ENCODE results near the gene BCORL1. TPM values are rescaled to one million over a fixed set of nuclear protein-coding genes. Genes with fewer than 3 reads are reported as not detected.
A peak's percentile ranks its signal among the peaks of the same experiment; 100 is the strongest.

The BCORL1 gene
- polyA plus RNA-seq, 1 donor from 2014 or later, result 1.0 TPM

GRCh38 chrX:129959493-129959832, 23.0 kb upstream of the BCORL1 start:
- Histone ChIP-seq H3K27me3 (ENCODE audit: insufficient read depth, low read depth, low read length) (peaks cover 25% of the 10 kb centered on the region), H2AFZ (ENCODE audit: low read depth, low read length) (no peak overlapping the region), H3K4me2 (ENCODE audit: low read length) (no peak overlapping the region)

GRCh38 chrX:129961180-129962083, 21.0 kb upstream of the BCORL1 start:
- no peaks in the 10 kb centered on the region for H3K9me3 ChIP-seq (ENCODE audit: low read length)
- TF ChIP-seq CTCF (IDR thresholded peaks at IDR 0.05; ENCODE audit: poor library complexity, severe bottlenecking) (no peak), MXI1 (conservative IDR thresholded peaks at IDR 0.05; ENCODE audit: poor library complexity, severe bottlenecking) (no peak), TAF1 (IDR thresholded peaks at IDR 0.05; ENCODE audit: low read depth) (no peak), POLR2AphosphoS5 (IDR thresholded peaks at IDR 0.05) (no peak), REST (IDR thresholded peaks at IDR 0.05; ENCODE audit: borderline replicate concordance) (no peak), EP300 (conservative IDR thresholded peaks at IDR 0.05; ENCODE audit: poor library complexity, severe bottlenecking) (no peak), RAD21 (conservative IDR thresholded peaks at IDR 0.05) (no peak), EZH2 (IDR thresholded peaks at IDR 0.05; ENCODE audit: borderline replicate concordance, insufficient read depth, low read length, poor library complexity, severe bottlenecking) (no peak), SMC3 (conservative IDR thresholded peaks at IDR 0.05; ENCODE audit: poor library complexity) (no peak)
- H2AFZ ChIP-seq (ENCODE audit: low read depth, low read length), result no peak overlapping the region
- no peaks in the 10 kb centered on the region for H3F3A ChIP-seq (ENCODE audit: insufficient read depth, low read length, poor library complexity, severe bottlenecking)
- H3K9ac ChIP-seq (ENCODE audit: low read length), result no peak overlapping the region
- no peaks in the 10 kb centered on the region for H3K79me2 ChIP-seq (replicated peaks; ENCODE audit: insufficient read depth, low read length)
- no peak overlapping the region for H3K27ac ChIP-seq (ENCODE audit: low read length)
- no peaks in the 10 kb centered on the region for H4K20me1 ChIP-seq (ENCODE audit: insufficient read depth)
- H3K9me2 ChIP-seq (ENCODE audit: insufficient read depth, low read length), result no peaks in the 10 kb centered on the region
- no peak overlapping the region for H3K4me3 ChIP-seq (ENCODE audit: low read length)
- peaks cover 19% of the 10 kb centered on the region for H3K27me3 ChIP-seq (ENCODE audit: insufficient read depth, low read depth, low read length)
- no peak overlapping the region for H3K4me2 ChIP-seq (ENCODE audit: low read length)
- no peaks in the 10 kb centered on the region for H3K36me3 ChIP-seq (ENCODE audit: insufficient read depth, low read length)

More at GRCh38 chrX:129959493-129959832, 23.0 kb upstream of the BCORL1 start:
- TF ChIP-seq MXI1 (conservative IDR thresholded peaks at IDR 0.05; ENCODE audit: poor library complexity, severe bottlenecking) (peak; percentile 60), RAD21 (conservative IDR thresholded peaks at IDR 0.05) (no peak), EP300 (conservative IDR thresholded peaks at IDR 0.05; ENCODE audit: poor library complexity, severe bottlenecking) (no peak)
- Histone ChIP-seq H3K9ac (ENCODE audit: low read length) (peak overlapping the region; percentile 9), H3K79me2 (replicated peaks; ENCODE audit: insufficient read depth, low read length) (no peaks in the 10 kb centered on the region), H3K9me2 (ENCODE audit: insufficient read depth, low read length) (no peaks in the 10 kb centered on the region), H3K9me3 (ENCODE audit: low read length) (no peaks in the 10 kb centered on the region), H3K4me3 (ENCODE audit: low read length) (peak overlapping the region; percentile 55), H3K27ac (ENCODE audit: low read length) (no peak overlapping the region), H4K20me1 (ENCODE audit: insufficient read depth) (no peaks in the 10 kb centered on the region), H3F3A (ENCODE audit: insufficient read depth, low read length, poor library complexity, severe bottlenecking) (no peaks in the 10 kb centered on the region), H3K36me3 (ENCODE audit: insufficient read depth, low read length) (no peaks in the 10 kb centered on the region)

Data from neural cell (in vitro differentiated cells).